Measurements from ENCODE around the gene TRNAU1AP. TPM values are rescaled to one million over a fixed set of nuclear protein-coding genes. Genes with fewer than 3 reads are reported as not detected.

The TRNAU1AP gene
- total and polyA plus RNA-seq, 2 of the 13 experiments (the other 11 are each of a cell fraction or from before 2014, with no cell fraction given) = 29.0 to 42.9 TPM

- TF ChIP-seq AFF4 (CRISPR knock-in tag; IDR thresholded peaks at IDR 0.05) (peak; percentile 72; the same call in 1 of the 2 replicates), ZFP62 (CRISPR knock-in tag; IDR thresholded peaks at IDR 0.05) (no peak), ZNF678 (CRISPR knock-in tag; IDR thresholded peaks at IDR 0.05) (no peak), ZSCAN29 (CRISPR knock-in tag; conservative IDR thresholded peaks at IDR 0.05) (no peak), ZNF546 (CRISPR knock-in tag; conservative IDR thresholded peaks at IDR 0.05) (no peak), MXD4 (CRISPR knock-in tag; IDR thresholded peaks at IDR 0.05) (peak; percentile 47), ZFP41 (CRISPR knock-in tag; IDR thresholded peaks at IDR 0.05; ENCODE audit: borderline replicate concordance) (no peak), RFXAP (CRISPR knock-in tag; IDR thresholded peaks at IDR 0.05; ENCODE audit: borderline replicate concordance) (0 out of 2 replicates have a peak, but pooled peaks have one; percentile 26), FOXM1 (CRISPR knock-in tag; IDR thresholded peaks at IDR 0.05) (no peak), REST (IDR thresholded peaks at IDR 0.05; ENCODE audit: borderline replicate concordance in 1 of 2, low read depth in 1 of 2, low read length in 2 of 2) (no peak), ZNF775 (CRISPR knock-in tag; IDR thresholded peaks at IDR 0.05; ENCODE audit: borderline replicate concordance) (no peak), HOXA3 (CRISPR knock-in tag; IDR thresholded peaks at IDR 0.05) (0 out of 2 replicates have a peak, but pooled peaks have one; percentile 29), MLLT10 (CRISPR knock-in tag; IDR thresholded peaks at IDR 0.05) (peak; percentile 46; the same call in 1 of the 2 replicates), FOXO1 (CRISPR knock-in tag; IDR thresholded peaks at IDR 0.05) (no peak), DMTF1 (CRISPR knock-in tag; IDR thresholded peaks at IDR 0.05) (no peak), PREB (CRISPR knock-in tag; IDR thresholded peaks at IDR 0.05) (no peak), POLR2AphosphoS2 (IDR thresholded peaks at IDR 0.05; ENCODE audit: low read depth, low read length) (0 out of 2 replicates have a peak, but pooled peaks have one; percentile 6), BHLHE40 (IDR thresholded peaks at IDR 0.05; ENCODE audit: low read length) (no peak), RORA (CRISPR knock-in tag; IDR thresholded peaks at IDR 0.05) (no peak)
These were observed 42.5 kb upstream of the TRNAU1AP start (continued) for GRCh38 chr1:28510273-28510969.
